ENCODE results near the gene WHRN.

DNA sequence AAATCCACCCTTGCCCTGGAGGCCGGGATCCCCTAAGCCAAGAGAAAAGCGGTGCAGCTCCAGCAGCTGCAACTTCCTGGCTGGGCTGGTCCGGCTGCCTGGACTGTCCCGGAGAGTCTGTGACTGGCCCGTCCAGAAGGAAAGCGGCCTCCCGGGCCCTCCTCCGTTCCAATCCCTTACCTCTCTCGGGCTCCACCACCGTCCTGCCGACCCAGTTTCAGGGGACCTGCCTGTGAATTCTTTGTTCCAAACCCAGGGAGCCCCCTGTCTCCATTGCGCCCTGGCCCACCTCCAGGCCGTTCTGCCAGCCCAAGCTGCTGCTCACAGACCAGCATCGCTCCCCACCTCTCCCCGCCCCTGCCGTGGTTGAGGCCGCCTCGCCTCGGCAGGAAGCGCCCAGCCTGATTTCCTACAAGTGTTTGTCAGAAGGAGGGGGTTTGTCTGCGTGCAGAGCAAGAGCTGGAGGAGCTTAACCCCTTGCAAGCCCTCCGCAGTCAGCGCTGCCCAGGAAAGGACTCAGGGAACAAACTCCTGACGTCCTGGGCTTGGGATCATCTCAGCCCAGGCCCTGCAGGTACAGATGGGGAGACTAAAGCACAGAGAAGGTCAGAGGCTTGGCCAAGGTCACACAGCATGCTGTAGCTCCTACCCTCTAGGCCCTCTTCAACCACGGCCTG, 117.5 kb downstream of the WHRN start, which contains the start of gene AKNA:
- TF ChIP-seq, protein P1, sequence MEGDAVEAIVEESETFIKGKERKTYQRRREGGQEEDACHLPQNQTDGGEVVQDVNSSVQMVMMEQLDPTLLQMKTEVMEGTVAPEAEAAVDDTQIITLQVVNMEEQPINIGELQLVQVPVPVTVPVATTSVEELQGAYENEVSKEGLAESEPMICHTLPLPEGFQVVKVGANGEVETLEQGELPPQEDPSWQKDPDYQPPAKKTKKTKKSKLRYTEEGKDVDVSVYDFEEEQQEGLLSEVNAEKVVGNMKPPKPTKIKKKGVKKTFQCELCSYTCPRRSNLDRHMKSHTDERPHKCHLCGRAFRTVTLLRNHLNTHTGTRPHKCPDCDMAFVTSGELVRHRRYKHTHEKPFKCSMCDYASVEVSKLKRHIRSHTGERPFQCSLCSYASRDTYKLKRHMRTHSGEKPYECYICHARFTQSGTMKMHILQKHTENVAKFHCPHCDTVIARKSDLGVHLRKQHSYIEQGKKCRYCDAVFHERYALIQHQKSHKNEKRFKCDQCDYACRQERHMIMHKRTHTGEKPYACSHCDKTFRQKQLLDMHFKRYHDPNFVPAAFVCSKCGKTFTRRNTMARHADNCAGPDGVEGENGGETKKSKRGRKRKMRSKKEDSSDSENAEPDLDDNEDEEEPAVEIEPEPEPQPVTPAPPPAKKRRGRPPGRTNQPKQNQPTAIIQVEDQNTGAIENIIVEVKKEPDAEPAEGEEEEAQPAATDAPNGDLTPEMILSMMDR (optimal IDR thresholded peaks at IDR 0.05 in 1 of 3, IDR thresholded peaks at IDR 0.05 in 1 of 3, conservative IDR thresholded peaks at IDR 0.05 in 1 of 3; ENCODE audit: extremely low read depth in 1 of 3, insufficient read depth in 2 of 3, low read length in 3 of 3) = no peak
- TF ChIP-seq EZH2 (IDR thresholded peaks at IDR 0.05; ENCODE audit: low read length) = no peak

Measured in keratinocyte (primary cell).